ENCODE results near the gene SORBS1. TPM values are rescaled to one million over a fixed set of nuclear protein-coding genes. Genes with fewer than 3 reads are reported as not detected.

SORBS1 gene
- total RNA-seq, 6 experiments from 2014 or later: 56.4 to 97.9 (median 76.5) TPM

DNA sequence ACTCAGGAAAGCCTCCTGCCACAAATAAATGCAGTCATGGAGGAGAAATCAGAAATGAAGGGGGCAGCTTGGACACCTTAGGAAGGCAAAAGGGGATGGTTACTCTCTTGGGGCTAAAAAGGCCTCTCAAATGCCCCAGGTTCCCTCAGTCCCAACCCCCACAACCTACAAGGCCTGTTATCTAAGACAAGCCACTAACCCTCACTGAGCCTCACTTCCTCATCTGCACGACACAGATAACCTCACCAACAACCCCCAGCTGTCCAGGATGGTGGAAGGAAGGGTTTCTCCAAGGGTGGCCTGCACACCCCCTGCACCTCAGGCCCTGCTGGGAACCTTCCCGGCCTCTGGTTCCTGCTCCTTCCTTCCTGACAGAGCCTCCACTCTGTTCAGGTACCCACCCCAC lies 29.2 kb downstream of the SORBS1 start:
- no peak overlapping the region for H3K4me3 ChIP-seq
- H3K27me3 ChIP-seq: no peaks in the 10 kb centered on the region
- no peaks in the 10 kb centered on the region for H3K36me3 ChIP-seq
- ATAC-seq (peak; percentile 11 to 38 (median 35)), DNase-seq (no peak)
- no peak overlapping the region for H3K27ac ChIP-seq
- H3K4me1 ChIP-seq: peaks cover 0 to 13% (median 4%) of the 10 kb centered on the region in 4 donors
- intact Hi-C loops (cut with DNase I): no loop called here
- TF ChIP-seq, protein P1, sequence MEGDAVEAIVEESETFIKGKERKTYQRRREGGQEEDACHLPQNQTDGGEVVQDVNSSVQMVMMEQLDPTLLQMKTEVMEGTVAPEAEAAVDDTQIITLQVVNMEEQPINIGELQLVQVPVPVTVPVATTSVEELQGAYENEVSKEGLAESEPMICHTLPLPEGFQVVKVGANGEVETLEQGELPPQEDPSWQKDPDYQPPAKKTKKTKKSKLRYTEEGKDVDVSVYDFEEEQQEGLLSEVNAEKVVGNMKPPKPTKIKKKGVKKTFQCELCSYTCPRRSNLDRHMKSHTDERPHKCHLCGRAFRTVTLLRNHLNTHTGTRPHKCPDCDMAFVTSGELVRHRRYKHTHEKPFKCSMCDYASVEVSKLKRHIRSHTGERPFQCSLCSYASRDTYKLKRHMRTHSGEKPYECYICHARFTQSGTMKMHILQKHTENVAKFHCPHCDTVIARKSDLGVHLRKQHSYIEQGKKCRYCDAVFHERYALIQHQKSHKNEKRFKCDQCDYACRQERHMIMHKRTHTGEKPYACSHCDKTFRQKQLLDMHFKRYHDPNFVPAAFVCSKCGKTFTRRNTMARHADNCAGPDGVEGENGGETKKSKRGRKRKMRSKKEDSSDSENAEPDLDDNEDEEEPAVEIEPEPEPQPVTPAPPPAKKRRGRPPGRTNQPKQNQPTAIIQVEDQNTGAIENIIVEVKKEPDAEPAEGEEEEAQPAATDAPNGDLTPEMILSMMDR (IDR thresholded peaks at IDR 0.05): no peak
- no peak for TF ChIP-seq POLR2A (IDR thresholded peaks at IDR 0.05)
- WGBS (ENCODE audit: insufficient coverage, low coverage, low lambda C conversion rate, missing lambda C conversion rate): 80% methylated on average over 1 of the region's 2 CpGs
- H3K9me3 ChIP-seq: no peaks in the 10 kb centered on the region

DNA sequence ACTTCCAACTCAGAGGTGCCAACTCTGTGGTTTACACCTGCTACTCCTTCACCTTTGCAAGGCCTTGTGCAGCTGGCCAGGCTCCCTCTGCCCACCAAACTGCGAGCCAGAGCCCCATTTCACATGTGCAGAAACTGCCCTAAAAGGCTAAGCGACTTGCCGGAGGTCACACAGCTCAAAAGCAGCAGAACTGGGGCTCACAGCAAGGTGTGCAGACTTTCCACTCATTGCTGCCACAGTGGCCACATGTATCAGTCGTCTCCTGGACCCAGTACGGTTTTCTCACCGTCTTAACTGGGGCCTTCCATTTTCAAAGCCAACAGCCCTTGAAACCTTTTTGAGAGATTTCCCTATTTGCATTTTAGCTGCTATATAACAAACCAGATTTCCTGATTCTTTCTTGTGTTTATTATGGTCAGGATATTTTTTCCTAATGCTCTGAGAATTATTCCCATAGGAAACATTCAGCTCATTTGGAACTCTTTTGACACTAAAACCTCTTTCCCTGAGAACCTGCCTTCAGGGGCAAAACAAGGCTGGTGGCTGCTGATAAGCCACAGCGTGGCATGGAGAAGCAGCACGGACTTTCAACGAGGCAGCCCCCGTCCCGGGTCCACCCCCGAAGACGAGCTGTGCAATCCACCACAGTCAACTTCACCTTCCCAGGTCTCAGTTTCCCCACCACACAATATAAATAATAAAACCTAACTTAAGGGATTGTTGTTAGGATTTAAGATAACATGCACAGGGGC lies 29.9 kb downstream of the SORBS1 start:
- TF ChIP-seq, protein P1 (IDR thresholded peaks at IDR 0.05): no peak
- TF ChIP-seq POLR2A (IDR thresholded peaks at IDR 0.05): no peak

DNA sequence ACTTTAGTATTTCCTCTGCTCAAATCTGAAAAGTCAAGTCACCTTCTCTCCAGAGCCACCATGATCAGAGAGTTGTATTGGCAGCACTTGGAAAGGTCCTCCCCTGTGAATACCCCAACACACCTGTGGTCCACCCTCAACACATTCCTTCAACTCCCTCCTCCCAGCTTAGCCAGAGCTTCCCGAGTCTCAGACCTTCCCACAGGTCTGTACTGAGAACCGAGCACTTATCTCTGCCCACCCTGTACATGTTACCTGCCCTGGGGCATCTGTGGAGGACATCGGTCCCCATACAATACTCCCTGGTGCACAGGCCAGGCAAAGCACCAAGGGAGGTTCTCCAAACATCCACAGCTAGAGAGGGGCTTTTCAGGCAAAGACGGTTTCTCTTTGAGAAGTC lies 30.6 kb downstream of the SORBS1 start:
- DNase-seq (no peak), ATAC-seq (peak in 1 of 4 donors; percentile 14)
- WGBS (ENCODE audit: insufficient coverage, low coverage, low lambda C conversion rate, missing lambda C conversion rate): 100% methylated on average over 2 of the region's 4 CpGs
- Histone ChIP-seq H3K27me3 (no peaks in the 10 kb centered on the region), H3K9me3 (no peaks in the 10 kb centered on the region), H3K36me3 (no peaks in the 10 kb centered on the region), H3K4me3 (no peak overlapping the region), H3K27ac (no peak overlapping the region), H3K4me1 (peaks cover 0 to 17% (median 4%) of the 10 kb centered on the region in 4 donors)
- intact Hi-C loops (cut with DNase I): no loop called here
- TF ChIP-seq, protein P1 (IDR thresholded peaks at IDR 0.05): no peak
- no peak for TF ChIP-seq POLR2A (IDR thresholded peaks at IDR 0.05)

More for the DNA sequence above, 29.9 kb downstream of the SORBS1 start:
- no peak overlapping the region for H3K27ac ChIP-seq
- DNase-seq (no peak), ATAC-seq (no peak)
- WGBS (ENCODE audit: insufficient coverage, low coverage, low lambda C conversion rate, missing lambda C conversion rate): 58% methylated on average over 11 of the region's 13 CpGs
- H3K4me1 ChIP-seq: peaks cover 0 to 17% (median 4%) of the 10 kb centered on the region in 4 donors
- intact Hi-C loops (cut with DNase I): no loop called here
- H3K27me3 ChIP-seq: no peaks in the 10 kb centered on the region
- no peak overlapping the region for H3K4me3 ChIP-seq
- no peaks in the 10 kb centered on the region for H3K36me3 ChIP-seq
- H3K9me3 ChIP-seq: no peaks in the 10 kb centered on the region

DNA sequence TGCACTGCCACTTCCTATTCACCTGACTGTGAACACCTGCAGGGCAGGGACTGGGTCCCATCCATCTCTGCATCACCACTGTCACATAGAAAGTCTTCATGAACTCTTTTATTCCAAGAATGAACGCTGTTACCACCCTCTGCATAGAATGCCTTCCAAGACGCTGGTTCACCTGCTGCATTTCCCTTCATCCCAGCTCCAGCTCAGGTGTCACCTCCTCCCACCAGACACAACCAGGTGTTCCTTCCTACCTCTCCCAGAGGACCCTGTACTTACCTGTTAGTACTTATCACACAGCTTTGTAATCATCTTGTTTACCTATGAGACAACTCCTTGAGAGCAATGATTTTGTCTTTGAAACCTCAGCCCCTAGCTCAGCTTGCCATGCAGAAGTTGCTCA lies 31.1 kb downstream of the SORBS1 start:
- intact Hi-C loops (cut with DNase I): no loop called here
- H3K4me3 ChIP-seq: no peak overlapping the region
- no peaks in the 10 kb centered on the region for H3K27me3 ChIP-seq
- no peaks in the 10 kb centered on the region for H3K9me3 ChIP-seq
- H3K27ac ChIP-seq: no peak overlapping the region
- WGBS (ENCODE audit: insufficient coverage, low coverage, low lambda C conversion rate, missing lambda C conversion rate): 100% methylated on average over 2 of the region's 2 CpGs
- TF ChIP-seq POLR2A (IDR thresholded peaks at IDR 0.05): no peak
- TF ChIP-seq, protein P1 (IDR thresholded peaks at IDR 0.05): no peak
- DNase-seq (no peak), ATAC-seq (no peak)
- peaks cover 0 to 22% (median 4%) of the 10 kb centered on the region in 4 donors for H3K4me1 ChIP-seq
- H3K36me3 ChIP-seq: no peaks in the 10 kb centered on the region
